ENCODE results near the gene CRYBG2.

DNA sequence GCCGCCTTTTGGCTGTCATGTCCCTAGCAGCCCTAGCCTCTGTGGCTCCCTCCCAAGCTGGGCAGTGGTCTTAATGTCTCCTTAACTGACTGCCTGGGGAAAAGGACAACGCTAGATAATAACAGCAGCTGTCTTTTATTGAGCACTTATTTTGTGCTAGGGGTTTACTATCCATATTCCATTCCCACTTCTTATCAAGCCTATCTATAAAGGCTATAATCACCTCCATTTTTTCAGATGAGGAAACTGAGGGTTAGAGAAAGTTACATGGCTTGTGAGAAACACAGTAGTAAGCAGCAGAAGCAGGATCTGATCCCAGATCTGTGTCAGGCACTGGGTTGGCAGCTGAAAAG is 67.9 kb downstream of the CRYBG2 start:
- TF ChIP-seq POLR2AphosphoS5 (IDR thresholded peaks at IDR 0.05): no peak
- TF ChIP-seq, protein P1, sequence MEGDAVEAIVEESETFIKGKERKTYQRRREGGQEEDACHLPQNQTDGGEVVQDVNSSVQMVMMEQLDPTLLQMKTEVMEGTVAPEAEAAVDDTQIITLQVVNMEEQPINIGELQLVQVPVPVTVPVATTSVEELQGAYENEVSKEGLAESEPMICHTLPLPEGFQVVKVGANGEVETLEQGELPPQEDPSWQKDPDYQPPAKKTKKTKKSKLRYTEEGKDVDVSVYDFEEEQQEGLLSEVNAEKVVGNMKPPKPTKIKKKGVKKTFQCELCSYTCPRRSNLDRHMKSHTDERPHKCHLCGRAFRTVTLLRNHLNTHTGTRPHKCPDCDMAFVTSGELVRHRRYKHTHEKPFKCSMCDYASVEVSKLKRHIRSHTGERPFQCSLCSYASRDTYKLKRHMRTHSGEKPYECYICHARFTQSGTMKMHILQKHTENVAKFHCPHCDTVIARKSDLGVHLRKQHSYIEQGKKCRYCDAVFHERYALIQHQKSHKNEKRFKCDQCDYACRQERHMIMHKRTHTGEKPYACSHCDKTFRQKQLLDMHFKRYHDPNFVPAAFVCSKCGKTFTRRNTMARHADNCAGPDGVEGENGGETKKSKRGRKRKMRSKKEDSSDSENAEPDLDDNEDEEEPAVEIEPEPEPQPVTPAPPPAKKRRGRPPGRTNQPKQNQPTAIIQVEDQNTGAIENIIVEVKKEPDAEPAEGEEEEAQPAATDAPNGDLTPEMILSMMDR (IDR thresholded peaks at IDR 0.05): no peak
- no peak for TF ChIP-seq POLR2A (IDR thresholded peaks at IDR 0.05)
- TF ChIP-seq EP300 (IDR thresholded peaks at IDR 0.05): no peak
